HTR-8/SVneo (cell line): ENCODE measurements around the gene FAM228A.

Source experiments
- DNase-seq: peaks from one replicate; pipeline ENCODE4 v3.0.0; 2011; ENCODE audit warnings: low spot score, mixed read lengths; ENCODE audit not compliant: insufficient read length
- FAIRE-seq: peaks from 2 replicates; lab custom pipeline; 2011; peaks lifted over from hg19 to GRCh38; lab: Jason Lieb, UNC

Gene FAM228A

GRCh38 chr2:24221343-24222050 is 46.6 kb downstream of the FAM228A start:
- DNase-seq (no peak), FAIRE-seq (no peak)

- FAIRE-seq, result no peak
- DNase-seq, result no peak
Measured at GRCh38 chr2:24222946-24223345, 48.1 kb downstream of the FAM228A start.

- FAIRE-seq (peak; percentile 20), DNase-seq (no peak)
Measured at GRCh38 chr2:24225499-24226242, 50.8 kb downstream of the FAM228A start.

GRCh38 chr2:24228470-24228869 is 53.6 kb downstream of the FAM228A start:
- FAIRE-seq (no peak), DNase-seq (no peak)

DNA sequence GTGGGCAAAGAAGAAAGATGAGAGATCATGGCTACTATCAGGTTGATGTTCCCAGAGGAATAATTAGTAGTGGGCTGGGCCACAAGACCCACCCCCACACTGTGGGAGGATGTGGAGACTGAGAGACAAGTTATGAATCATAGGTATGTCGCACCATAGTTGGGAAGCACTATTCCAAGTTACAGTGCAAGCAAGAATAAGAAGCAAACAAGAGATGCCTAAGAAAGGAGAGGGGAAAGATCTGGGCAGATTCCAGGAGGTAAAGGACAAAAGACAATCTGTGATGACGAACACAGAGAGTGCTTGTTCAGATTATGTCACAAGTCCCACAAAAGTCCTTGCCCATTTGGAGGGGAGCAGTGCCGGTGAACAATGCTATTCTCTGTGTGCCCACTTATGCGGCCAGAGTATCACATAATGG is 56.6 kb downstream of the FAM228A start:
- DNase-seq, result no peak
- no peak for FAIRE-seq

DNA sequence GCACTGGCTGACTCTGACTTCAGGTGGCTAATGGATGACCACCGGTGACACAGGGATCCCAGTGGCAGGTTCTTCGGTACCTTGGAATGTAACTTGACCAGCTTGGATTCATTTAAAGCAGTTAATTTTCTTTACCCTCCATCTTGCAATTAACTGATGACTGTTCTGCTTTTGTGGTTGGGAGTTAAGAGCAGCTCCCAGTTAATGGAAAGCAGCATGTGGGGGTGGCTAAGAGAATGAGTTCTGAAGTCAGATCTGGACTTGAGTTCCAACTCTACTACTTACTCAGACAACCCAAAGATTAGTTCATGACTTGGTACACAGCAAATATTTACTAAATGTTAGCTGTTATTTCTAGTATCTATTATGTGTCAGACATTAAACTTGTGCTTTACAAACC is 58.5 kb downstream of the FAM228A start:
- DNase-seq (no peak), FAIRE-seq (no peak)

- DNase-seq (no peak), FAIRE-seq (no peak)
Measured at GRCh38 chr2:24237313-24237712, 62.5 kb downstream of the FAM228A start.

DNA sequence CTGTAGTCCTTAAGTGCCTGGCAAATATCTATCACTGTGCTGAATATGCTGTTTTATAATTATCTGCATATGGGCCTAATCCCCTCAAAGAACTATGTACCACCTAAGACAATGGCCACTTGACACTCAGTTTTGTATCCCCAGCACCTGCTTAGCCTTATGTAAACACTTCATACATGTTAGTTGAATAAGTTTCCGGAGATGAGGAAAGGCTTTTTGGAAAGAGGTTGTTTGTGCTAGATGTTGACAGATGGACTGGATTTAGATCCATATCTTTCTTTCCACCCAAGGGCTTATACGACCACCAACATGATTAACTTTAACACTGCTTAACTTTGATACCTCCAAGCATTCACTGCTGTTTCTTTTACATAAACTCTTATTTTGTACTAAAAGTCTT is 63.3 kb downstream of the FAM228A start:
- FAIRE-seq (no peak), DNase-seq (no peak)

GRCh38 chr2:24239553-24239952 is 64.7 kb downstream of the FAM228A start:
- FAIRE-seq (no peak), DNase-seq (no peak)
